ENCODE results near the gene ANKRD36C.
"Not testable (repeated sequence)": the region's sequence is repeated elsewhere in the genome, so short reads cannot be mapped to it uniquely, and the experiment has no call there.

GRCh38 chr2:95894443-95894842 is 97.2 kb downstream of the ANKRD36C start:
- not testable (repeated sequence) for TF ChIP-seq CTCF, POLR2A (IDR thresholded peaks at IDR 0.05)
